NCI-H524 treated with DMSO at 0.1 percent for 48 hours (cell line): Measurements from ENCODE around the gene CLCN1.

Experiments
- DNase-seq: peaks from one replicate; lab custom pipeline; 2025; lab: John Stamatoyannopoulos, UW

CLCN1 gene

GRCh38 chr7:143363016-143363937 lies 47.4 kb downstream of the CLCN1 start:
- DNase-seq, result no peak

GRCh38 chr7:143367972-143368371 lies 52.1 kb downstream of the CLCN1 start:
- no peak for DNase-seq

GRCh38 chr7:143368387-143368786 lies 52.5 kb downstream of the CLCN1 start:
- DNase-seq, result no peak

GRCh38 chr7:143369678-143370651 lies 54.1 kb downstream of the CLCN1 start:
- DNase-seq, result no peak

GRCh38 chr7:143372070-143372469 lies 56.2 kb downstream of the CLCN1 start:
- DNase-seq, result no peak

- no peak for DNase-seq
Observed at GRCh38 chr7:143373255-143373794, 57.4 kb downstream of the CLCN1 start.

GRCh38 chr7:143374561-143374960 lies 58.6 kb downstream of the CLCN1 start:
- no peak for DNase-seq

GRCh38 chr7:143375298-143376034 lies 59.6 kb downstream of the CLCN1 start:
- DNase-seq, result no peak

- DNase-seq, result no peak
Observed at GRCh38 chr7:143376396-143376795, 60.5 kb downstream of the CLCN1 start.

- DNase-seq, result no peak
Observed at GRCh38 chr7:143379611-143380259, 63.8 kb downstream of the CLCN1 start.

- DNase-seq, result no peak
Observed at GRCh38 chr7:143380260-143380645, 64.3 kb downstream of the CLCN1 start.

- peak; percentile 14 for DNase-seq
Observed at GRCh38 chr7:143380646-143381426, 64.9 kb downstream of the CLCN1 start, which contains the start of gene ZYX. ZYX (plus strand) TSS chr7:143381345; CDS start chr7:143381572, 227 bp downstream.

- DNase-seq, result no peak
Observed at GRCh38 chr7:143381427-143382125, 65.7 kb downstream of the CLCN1 start.

GRCh38 chr7:143382126-143382790 lies 66.3 kb downstream of the CLCN1 start:
- no peak for DNase-seq

- DNase-seq, result no peak
Observed at GRCh38 chr7:143382791-143383641, 67.1 kb downstream of the CLCN1 start.

- DNase-seq, result no peak
Observed at GRCh38 chr7:143383642-143383957, 67.7 kb downstream of the CLCN1 start.

- DNase-seq, result no peak
Observed at GRCh38 chr7:143384148-143384547, 68.2 kb downstream of the CLCN1 start.
